Stimulated activated naive CD8-positive, alpha-beta T cell treated with anti-CD3 and anti-CD28 coated beads, Interleukin-15, Interleukin-2, amounts not matched to agents 100 ng/mL and 50 ng/mL, for 24 hours (primary cell): Measurements from ENCODE around the gene LYST.

ENCODE experiments used
- H3K27ac Mint-ChIP-seq: one replicate; pipeline ENCODE4 v1.8.0; 2021; ENCODE audit warnings: mild to moderate bottlenecking, mixed read lengths
- H3K27me3 Mint-ChIP-seq: one replicate; pipeline ENCODE4 v1.8.0; 2021; ENCODE audit warnings: mixed read lengths
- H3K36me3 Mint-ChIP-seq: one replicate; pipeline ENCODE4 v1.8.0; 2021; ENCODE audit warnings: low read depth, mixed read lengths
- H3K4me1 Mint-ChIP-seq: one replicate; pipeline ENCODE4 v1.8.0; 2021; ENCODE audit warnings: low read depth, mixed read lengths
- H3K4me3 Mint-ChIP-seq: one replicate; pipeline ENCODE4 v1.8.0; 2021; ENCODE audit warnings: mild to moderate bottlenecking, mixed read lengths
- H3K9me3 Mint-ChIP-seq: one replicate; pipeline ENCODE4 v1.8.0; 2021; ENCODE audit warnings: mixed read lengths

Gene LYST

GRCh38 chr1:235826102-235826854 lies 40.4 kb downstream of the LYST start:
- Mint-ChIP-seq H3K4me3 (no peak overlapping the region), H3K27me3 (no peaks in the 10 kb centered on the region), H3K9me3 (no peaks in the 10 kb centered on the region), H3K27ac (no peak overlapping the region), H3K36me3 (peaks cover 63% of the 10 kb centered on the region), H3K4me1 (peaks cover 17% of the 10 kb centered on the region)

- Mint-ChIP-seq H3K4me3 (no peak overlapping the region), H3K9me3 (no peaks in the 10 kb centered on the region), H3K36me3 (peaks cover 56% of the 10 kb centered on the region), H3K4me1 (peaks cover 9% of the 10 kb centered on the region), H3K27ac (no peak overlapping the region), H3K27me3 (no peaks in the 10 kb centered on the region)
These were observed 41.5 kb downstream of the LYST start for GRCh38 chr1:235825229-235825628.

- Mint-ChIP-seq H3K27ac (no peak overlapping the region), H3K4me1 (peaks cover 12% of the 10 kb centered on the region), H3K36me3 (peaks cover 56% of the 10 kb centered on the region), H3K9me3 (no peaks in the 10 kb centered on the region), H3K27me3 (no peaks in the 10 kb centered on the region), H3K4me3 (no peak overlapping the region)
These were observed 43.0 kb downstream of the LYST start for GRCh38 chr1:235823684-235824083.

- Mint-ChIP-seq H3K27ac (no peak overlapping the region), H3K36me3 (peaks cover 46% of the 10 kb centered on the region)
These were observed 44.0 kb downstream of the LYST start for GRCh38 chr1:235822685-235823084.

GRCh38 chr1:235821361-235821981 lies 45.2 kb downstream of the LYST start:
- H3K36me3 Mint-ChIP-seq = peaks cover 44% of the 10 kb centered on the region
- H3K27me3 Mint-ChIP-seq = no peaks in the 10 kb centered on the region
- H3K4me3 Mint-ChIP-seq = no peak overlapping the region
- H3K27ac Mint-ChIP-seq = no peak overlapping the region
- no peaks in the 10 kb centered on the region for H3K9me3 Mint-ChIP-seq
- H3K4me1 Mint-ChIP-seq = peaks cover 20% of the 10 kb centered on the region

More at GRCh38 chr1:235822685-235823084, 44.0 kb downstream of the LYST start:
- no peaks in the 10 kb centered on the region for H3K9me3 Mint-ChIP-seq
- no peak overlapping the region for H3K4me3 Mint-ChIP-seq
- H3K4me1 Mint-ChIP-seq = peaks cover 13% of the 10 kb centered on the region
- no peaks in the 10 kb centered on the region for H3K27me3 Mint-ChIP-seq

GRCh38 chr1:235820061-235820460 lies 46.6 kb downstream of the LYST start:
- peaks cover 34% of the 10 kb centered on the region for H3K36me3 Mint-ChIP-seq
- no peak overlapping the region for H3K27ac Mint-ChIP-seq
- no peak overlapping the region for H3K4me3 Mint-ChIP-seq
- H3K9me3 Mint-ChIP-seq = no peaks in the 10 kb centered on the region
- H3K27me3 Mint-ChIP-seq = no peaks in the 10 kb centered on the region
- peaks cover 17% of the 10 kb centered on the region for H3K4me1 Mint-ChIP-seq

- peaks cover 28% of the 10 kb centered on the region for H3K36me3 Mint-ChIP-seq
- no peak overlapping the region for H3K4me3 Mint-ChIP-seq
- peaks cover 17% of the 10 kb centered on the region for H3K4me1 Mint-ChIP-seq
- H3K27ac Mint-ChIP-seq = no peak overlapping the region
- no peaks in the 10 kb centered on the region for H3K9me3 Mint-ChIP-seq
- no peaks in the 10 kb centered on the region for H3K27me3 Mint-ChIP-seq
These were observed 48.0 kb downstream of the LYST start for GRCh38 chr1:235818632-235819136.

GRCh38 chr1:235817101-235817728 lies 49.5 kb downstream of the LYST start:
- Mint-ChIP-seq H3K9me3 (no peaks in the 10 kb centered on the region), H3K27me3 (no peaks in the 10 kb centered on the region), H3K36me3 (peaks cover 15% of the 10 kb centered on the region), H3K4me1 (peaks cover 11% of the 10 kb centered on the region), H3K4me3 (no peak overlapping the region), H3K27ac (peak overlapping the region; percentile 17)

- Mint-ChIP-seq H3K4me3 (no peak overlapping the region), H3K36me3 (peaks cover 45% of the 10 kb centered on the region), H3K9me3 (no peaks in the 10 kb centered on the region), H3K4me1 (no peaks in the 10 kb centered on the region), H3K27ac (no peak overlapping the region), H3K27me3 (no peaks in the 10 kb centered on the region)
These were observed 56.9 kb downstream of the LYST start for GRCh38 chr1:235809688-235810397.

GRCh38 chr1:235808223-235808622 lies 58.5 kb downstream of the LYST start:
- Mint-ChIP-seq H3K4me3 (no peak overlapping the region), H3K9me3 (no peaks in the 10 kb centered on the region), H3K4me1 (no peaks in the 10 kb centered on the region), H3K27me3 (no peaks in the 10 kb centered on the region), H3K27ac (no peak overlapping the region), H3K36me3 (peaks cover 56% of the 10 kb centered on the region)

GRCh38 chr1:235806123-235806522 lies 60.6 kb downstream of the LYST start:
- peaks cover 68% of the 10 kb centered on the region for H3K36me3 Mint-ChIP-seq
- H3K4me1 Mint-ChIP-seq = peaks cover 9% of the 10 kb centered on the region
- no peaks in the 10 kb centered on the region for H3K27me3 Mint-ChIP-seq
- H3K9me3 Mint-ChIP-seq = no peaks in the 10 kb centered on the region
- no peak overlapping the region for H3K4me3 Mint-ChIP-seq
- no peak overlapping the region for H3K27ac Mint-ChIP-seq

- Mint-ChIP-seq H3K4me1 (peaks cover 9% of the 10 kb centered on the region), H3K9me3 (no peaks in the 10 kb centered on the region), H3K27ac (no peak overlapping the region), H3K36me3 (peaks cover 73% of the 10 kb centered on the region), H3K27me3 (no peaks in the 10 kb centered on the region), H3K4me3 (no peak overlapping the region)
These were observed 63.9 kb downstream of the LYST start for GRCh38 chr1:235802573-235803346.

- H3K36me3 Mint-ChIP-seq = peaks cover 81% of the 10 kb centered on the region
- no peaks in the 10 kb centered on the region for H3K9me3 Mint-ChIP-seq
- peaks cover 9% of the 10 kb centered on the region for H3K4me1 Mint-ChIP-seq
- no peaks in the 10 kb centered on the region for H3K27me3 Mint-ChIP-seq
- H3K27ac Mint-ChIP-seq = no peak overlapping the region
- H3K4me3 Mint-ChIP-seq = no peak overlapping the region
These were observed 67.4 kb downstream of the LYST start for GRCh38 chr1:235799264-235799663.

GRCh38 chr1:235791532-235792060 lies 75.1 kb downstream of the LYST start:
- Mint-ChIP-seq H3K27me3 (no peaks in the 10 kb centered on the region), H3K36me3 (peaks cover 55% of the 10 kb centered on the region), H3K4me3 (no peak overlapping the region), H3K4me1 (peaks cover 10% of the 10 kb centered on the region), H3K9me3 (no peaks in the 10 kb centered on the region), H3K27ac (peak overlapping the region; percentile 19)
